Esophagus squamous epithelium (tissue), 5 donors: ENCODE results near the gene VAV3. TPM values are rescaled to one million over a fixed set of nuclear protein-coding genes. Genes with fewer than 3 reads are reported as not detected.

ENCODE experiments used
- DNase-seq: peaks from one replicate; lab custom pipeline; 2025; lab: John Stamatoyannopoulos, UW
- H3K27ac ChIP-seq, 4 donors: fragments of 200-600 bp; sonication (generic); one replicate each; pipeline ENCODE4 v1.5.1; 2016 to 2019; ENCODE audit warnings: mild to moderate bottlenecking in 1 of 4
- H3K27me3 ChIP-seq, 4 donors: fragments of 200-600 bp; sonication (generic); 1 replicate in 3 of 4; 2 replicates in 1 of 4; pipeline versions ENCODE4 v1.5.1 to v1.6.0; 2017 to 2021; ENCODE audit warnings: antibody characterized with exemption in 1 of 4
- H3K36me3 ChIP-seq, 3 donors: fragments of 200-600 bp; sonication (generic); one replicate each; pipeline ENCODE4 v1.5.1; 2016 to 2019
- H3K4me1 ChIP-seq, 3 donors: fragments of 200-600 bp; sonication (generic); one replicate each; pipeline ENCODE4 v1.5.1; 2017 to 2019
- H3K4me3 ChIP-seq, 4 donors: fragments of 200-600 bp; sonication (generic); 1 replicate in 3 of 4; 2 replicates in 1 of 4; pipeline ENCODE4 v1.5.1; 2016 to 2019; ENCODE audit warnings: mild to moderate bottlenecking in 2 of 4, moderate library complexity in 1 of 4
- H3K9me3 ChIP-seq, 3 donors: fragments of 200-600 bp; sonication (generic); one replicate each; pipeline ENCODE4 v1.5.1; 2016 to 2019
- CTCF ChIP-seq, 6 experiments: fragments of 450-650 bp in 4 of 6; fragments of 200-600 bp in 2 of 6; sonication (generic) in 2 of 6; IDR thresholded peaks; one replicate each; pipeline ENCODE4 v1.5.1; 2016 to 2019; ENCODE audit warnings: antibody characterized with exemption in 6 of 6, mild to moderate bottlenecking in 4 of 6, moderate library complexity in 4 of 6
- POLR2A ChIP-seq, 4 donors: fragments of 450-650 bp; IDR thresholded peaks; one replicate each; pipeline ENCODE4 v1.6.1; 2017; ENCODE audit warnings: antibody characterized with exemption in 4 of 4, mild to moderate bottlenecking in 4 of 4, moderate library complexity in 3 of 4
- WGBS, 2 donors: methylation state at CpG; one replicate each; pipeline ENCODE4 v1.1.5; 2018; 5-methylcytosine and 5-hydroxymethylcytosine counted together
- intact Hi-C: fragments of 100-400 bp; cut with DNase I; formaldehyde crosslinking; loops from one replicate; pipeline ENCODE4 v1.15.0; 2022
- total RNA-seq, 4 donors: library from RNA; depleted of rRNA; stranded (reverse); fragments of >200 nt; gene quantifications; one replicate each; pipeline ENCODE4 v1.1.0, GENCODE V29; 2016
- donor health status: DM: yes; HTN: yes; CAD: no.

The VAV3 gene
- total RNA-seq, 4 donors from 2014 or later = 43.4 to 126 (median 76.9) TPM

- no peaks in the 10 kb centered on the region for H3K27me3 ChIP-seq
- no peak overlapping the region for H3K4me3 ChIP-seq
- H3K4me1 ChIP-seq = peaks cover 0 to 23% (median 0%) of the 10 kb centered on the region in 3 donors
- WGBS, 2 donors = 62 to 68% methylated on average over 5 of the region's 5 CpGs
- H3K36me3 ChIP-seq = no peaks in the 10 kb centered on the region
- no peaks in the 10 kb centered on the region for H3K9me3 ChIP-seq
- intact Hi-C loops = no loop called here
- no peak for TF ChIP-seq POLR2A (IDR thresholded peaks at IDR 0.05)
- no peak for TF ChIP-seq CTCF (IDR thresholded peaks at IDR 0.05)
- H3K27ac ChIP-seq = peak overlapping the region in 1 of 4 donors; percentile 16
- DNase-seq = no peak
Measured at GRCh38 chr1:107786203-107786845, 178.7 kb downstream of the VAV3 start.

GRCh38 chr1:107785496-107786202 is 179.3 kb downstream of the VAV3 start:
- DNase-seq = no peak
- WGBS, 2 donors = 76 to 89% methylated on average over 1 to 2 of the region's 3 CpGs
- Histone ChIP-seq H3K36me3 (no peaks in the 10 kb centered on the region), H3K4me1 (peaks cover 0 to 23% (median 0%) of the 10 kb centered on the region in 3 donors), H3K27me3 (no peaks in the 10 kb centered on the region), H3K27ac (peak overlapping the region in 2 of 4 donors; percentile 16 to 34), H3K9me3 (no peaks in the 10 kb centered on the region), H3K4me3 (no peak overlapping the region)
- TF ChIP-seq CTCF (IDR thresholded peaks at IDR 0.05) (peak in 1 of 6 experiments; percentile 7), POLR2A (IDR thresholded peaks at IDR 0.05) (no peak)
- intact Hi-C loops = no loop called here

- Histone ChIP-seq H3K27ac (no peak overlapping the region), H3K4me1 (peaks cover 0 to 14% (median 0%) of the 10 kb centered on the region in 3 donors), H3K9me3 (no peaks in the 10 kb centered on the region), H3K27me3 (no peaks in the 10 kb centered on the region), H3K4me3 (no peak overlapping the region), H3K36me3 (no peaks in the 10 kb centered on the region)
- intact Hi-C loops = loop anchor here (2.0 kb wide), 1 partner anchor 342 kb away; no protein-coding TSS in a partner anchor
- DNase-seq = no peak
- 22% methylated on average over 6 of the region's 6 CpGs for WGBS, 2 donors
- no peak for TF ChIP-seq POLR2A (IDR thresholded peaks at IDR 0.05)
- TF ChIP-seq CTCF (IDR thresholded peaks at IDR 0.05) = peak; percentile 49 to 77 (median 67)
Measured at GRCh38 chr1:107782217-107782845, 182.6 kb downstream of the VAV3 start.

- Histone ChIP-seq H3K27me3 (no peaks in the 10 kb centered on the region), H3K36me3 (no peaks in the 10 kb centered on the region), H3K27ac (no peak overlapping the region), H3K4me3 (no peak overlapping the region), H3K9me3 (no peaks in the 10 kb centered on the region), H3K4me1 (peaks cover 0 to 5% (median 0%) of the 10 kb centered on the region in 3 donors)
- TF ChIP-seq CTCF (IDR thresholded peaks at IDR 0.05) (no peak), POLR2A (IDR thresholded peaks at IDR 0.05) (no peak)
- intact Hi-C loops = no loop called here
- no peak for DNase-seq
- WGBS, 2 donors = 79 to 89% methylated on average over 2 of the region's 2 CpGs
Measured at GRCh38 chr1:107781245-107781644, 183.7 kb downstream of the VAV3 start.

GRCh38 chr1:107777664-107778047 is 187.3 kb downstream of the VAV3 start:
- intact Hi-C loops = no loop called here
- WGBS, 2 donors = 79 to 80% methylated on average over 3 of the region's 3 CpGs
- no peak for TF ChIP-seq POLR2A (IDR thresholded peaks at IDR 0.05)

More at GRCh38 chr1:107777664-107778047, 187.3 kb downstream of the VAV3 start:
- Histone ChIP-seq H3K27ac (no peak overlapping the region), H3K9me3 (no peaks in the 10 kb centered on the region), H3K27me3 (no peaks in the 10 kb centered on the region), H3K4me1 (peaks cover 0 to 3% (median 0%) of the 10 kb centered on the region in 3 donors), H3K36me3 (no peaks in the 10 kb centered on the region), H3K4me3 (no peak overlapping the region)
- no peak for DNase-seq
